ENCODE data around the gene COL20A1. TPM values are rescaled to one million over a fixed set of nuclear protein-coding genes. Genes with fewer than 3 reads are reported as not detected.

COL20A1 gene
- total RNA-seq, 1 donor from 2014 or later, result not detected

DNA sequence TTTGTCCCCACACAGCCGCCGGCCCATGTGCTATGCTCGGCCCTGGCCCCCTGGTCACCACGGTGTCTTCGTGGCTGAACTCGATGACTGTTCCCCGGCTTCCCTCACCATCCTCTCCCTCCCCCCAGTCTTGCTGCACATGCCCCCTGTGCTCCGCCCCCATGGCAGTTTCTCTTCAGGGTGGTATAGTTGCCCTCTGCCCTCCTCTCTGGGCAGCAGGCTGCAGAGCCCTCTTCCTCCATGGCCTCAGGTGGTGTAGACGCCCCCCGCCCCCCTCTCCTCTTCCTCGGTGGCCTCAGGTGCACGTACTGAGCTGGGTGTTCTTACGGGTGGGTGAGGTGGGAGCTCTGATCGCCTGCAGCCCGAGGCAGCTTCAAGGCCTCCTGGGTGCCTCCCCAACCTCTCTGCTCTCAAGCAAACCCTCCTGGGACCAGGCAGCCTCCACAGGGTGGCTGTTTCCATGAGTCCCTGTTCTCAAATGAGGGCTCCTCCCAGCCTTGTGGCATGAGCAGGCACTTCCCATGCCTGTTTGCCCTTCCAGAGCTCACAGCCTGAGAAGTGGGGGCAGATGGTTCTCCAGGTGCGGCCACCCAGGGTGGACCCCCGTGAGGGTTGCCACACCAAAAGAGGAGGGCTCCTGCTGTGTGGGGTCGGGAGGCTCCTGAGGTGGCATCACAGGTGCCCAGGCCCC is 24.8 kb downstream of the COL20A1 start:
- DNase-seq (ENCODE audit: extremely low spot score, unreplicated experiment), result no peak
- Mint-ChIP-seq H3K4me3 (ENCODE audit: unreplicated experiment) (no peak overlapping the region), H3K4me1 (ENCODE audit: unreplicated experiment) (no peaks in the 10 kb centered on the region), H3K27me3 (ENCODE audit: unreplicated experiment) (no peaks in the 10 kb centered on the region), H3K9me3 (ENCODE audit: unreplicated experiment) (no peaks in the 10 kb centered on the region), H3K27ac (ENCODE audit: unreplicated experiment) (no peak overlapping the region), H3K36me3 (ENCODE audit: unreplicated experiment) (no peaks in the 10 kb centered on the region)
- TF ChIP-seq CTCF (IDR thresholded peaks at IDR 0.05), result no peak

DNA sequence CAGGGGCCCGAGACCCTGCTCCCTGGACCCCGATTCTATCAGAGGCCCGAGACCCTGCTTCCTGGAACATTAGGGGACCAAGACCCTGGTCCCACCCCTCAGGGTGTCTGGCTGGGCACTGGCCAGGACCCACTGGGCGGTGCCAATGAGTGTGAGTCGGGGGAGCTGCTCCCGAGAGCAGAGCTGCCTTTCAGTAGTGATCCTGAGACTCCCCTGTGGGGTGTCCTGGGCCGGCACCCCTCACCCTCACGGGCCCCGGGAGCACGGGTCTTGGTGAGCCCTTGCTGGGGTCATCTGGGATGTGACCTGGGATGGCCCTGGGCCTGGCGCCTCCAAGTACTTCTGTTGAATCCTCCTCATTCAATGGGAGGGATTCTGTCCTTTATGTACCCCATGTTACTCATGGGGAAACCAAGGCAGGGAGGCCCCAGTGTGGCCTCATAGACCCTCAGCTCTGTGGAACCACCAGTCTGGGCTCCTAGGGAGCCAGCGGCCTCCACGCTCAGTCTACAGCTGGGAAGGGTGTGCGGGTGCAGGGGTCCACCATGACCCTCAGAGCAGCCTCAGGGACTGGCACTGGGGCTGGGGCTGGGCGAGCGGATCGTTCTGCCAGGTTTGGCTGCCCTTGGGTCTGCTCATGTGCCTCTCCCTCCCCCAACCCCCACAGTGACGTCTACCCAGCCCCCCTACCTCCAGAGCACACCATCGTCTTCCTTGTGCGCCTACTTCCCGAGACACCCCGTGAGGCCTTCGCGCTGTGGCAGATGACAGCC is 25.6 kb downstream of the COL20A1 start:
- H3K4me1 Mint-ChIP-seq (ENCODE audit: unreplicated experiment), result no peaks in the 10 kb centered on the region
- peaks cover 7% of the 10 kb centered on the region for H3K27me3 Mint-ChIP-seq (ENCODE audit: unreplicated experiment)
- no peak for TF ChIP-seq CTCF (IDR thresholded peaks at IDR 0.05)
- H3K36me3 Mint-ChIP-seq (ENCODE audit: unreplicated experiment), result no peaks in the 10 kb centered on the region
- H3K27ac Mint-ChIP-seq (ENCODE audit: unreplicated experiment), result no peak overlapping the region
- DNase-seq (ENCODE audit: extremely low spot score, unreplicated experiment), result no peak
- no peak overlapping the region for H3K4me3 Mint-ChIP-seq (ENCODE audit: unreplicated experiment)
- H3K9me3 Mint-ChIP-seq (ENCODE audit: unreplicated experiment), result no peaks in the 10 kb centered on the region

GRCh38 chr20:63319164-63320040 is 26.4 kb downstream of the COL20A1 start:
- Mint-ChIP-seq H3K4me1 (ENCODE audit: unreplicated experiment) (no peaks in the 10 kb centered on the region), H3K27me3 (ENCODE audit: unreplicated experiment) (peaks cover 14% of the 10 kb centered on the region), H3K4me3 (ENCODE audit: unreplicated experiment) (no peak overlapping the region), H3K27ac (ENCODE audit: unreplicated experiment) (no peak overlapping the region), H3K36me3 (ENCODE audit: unreplicated experiment) (no peaks in the 10 kb centered on the region), H3K9me3 (ENCODE audit: unreplicated experiment) (no peaks in the 10 kb centered on the region)
- no peak for DNase-seq (ENCODE audit: extremely low spot score, unreplicated experiment)
- no peak for TF ChIP-seq CTCF (IDR thresholded peaks at IDR 0.05)

- H3K9me3 Mint-ChIP-seq (ENCODE audit: unreplicated experiment), result no peaks in the 10 kb centered on the region
- no peaks in the 10 kb centered on the region for H3K4me1 Mint-ChIP-seq (ENCODE audit: unreplicated experiment)
- TF ChIP-seq CTCF (IDR thresholded peaks at IDR 0.05), result no peak
- no peak overlapping the region for H3K27ac Mint-ChIP-seq (ENCODE audit: unreplicated experiment)
- no peak overlapping the region for H3K4me3 Mint-ChIP-seq (ENCODE audit: unreplicated experiment)
- no peaks in the 10 kb centered on the region for H3K36me3 Mint-ChIP-seq (ENCODE audit: unreplicated experiment)
- no peak for DNase-seq (ENCODE audit: extremely low spot score, unreplicated experiment)
- peaks cover 14% of the 10 kb centered on the region for H3K27me3 Mint-ChIP-seq (ENCODE audit: unreplicated experiment)
Measured at GRCh38 chr20:63320041-63320511, 27.1 kb downstream of the COL20A1 start.

Data from osteocyte (in vitro differentiated cells).